ENCODE measurements around the gene SLC7A4. TPM values are rescaled to one million over a fixed set of nuclear protein-coding genes. Genes with fewer than 3 reads are reported as not detected.
"Not testable (repeated sequence)": the region's sequence is repeated elsewhere in the genome, so short reads cannot be mapped to it uniquely, and the experiment has no call there.

Gene SLC7A4
- total RNA-seq, 1 experiment from 2014 or later = not detected

DNA sequence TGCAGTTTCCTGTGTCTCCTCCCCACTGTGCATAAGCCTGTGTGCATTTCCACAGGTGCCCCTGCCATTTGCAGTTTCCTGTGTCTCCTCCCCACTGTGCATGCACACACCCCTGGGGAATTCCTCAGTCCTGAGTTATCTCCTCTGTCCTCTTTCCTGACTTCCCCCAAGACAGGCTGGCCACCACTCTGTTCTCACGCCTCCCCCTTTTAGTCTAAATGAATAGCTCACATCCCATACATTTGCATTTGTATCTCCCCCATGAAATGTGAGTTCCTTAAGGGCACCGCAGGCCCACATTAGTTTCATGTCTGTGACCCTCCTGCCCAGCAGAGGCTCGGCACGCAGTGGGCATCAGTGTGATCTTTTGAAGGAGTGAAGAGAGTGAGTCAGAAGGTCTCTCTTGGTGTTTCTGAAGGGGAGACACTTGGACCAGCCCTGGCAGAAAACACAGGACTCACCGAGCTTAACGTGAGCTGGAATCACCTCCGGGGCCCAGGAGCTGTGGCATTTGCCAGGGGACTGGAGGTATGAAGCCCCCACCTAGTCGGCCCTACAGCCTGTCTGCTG lies 19.6 kb upstream of the SLC7A4 start:
- H3K9me3 ChIP-seq (ENCODE audit: control insufficient read depth in 1 of 2, insufficient read depth in 1 of 2, low read depth in 1 of 2, low read length in 2 of 2) = no peaks in the 10 kb centered on the region
- no peak overlapping the region for H2AFZ ChIP-seq (ENCODE audit: low read depth, low read length, poor library complexity, severe bottlenecking)
- CTCF ChIA-PET = no interaction called here
- no peak for DNase-seq (ENCODE audit: low read depth, low spot score)
- no peak overlapping the region for H3K4me2 ChIP-seq (ENCODE audit: low read length)
- RAD21 ChIA-PET (ENCODE audit: low non-redundant PET in 1 of 2, low total read pairs in 2 of 2, uncharacterized antibody in 2 of 2, unreplicated experiment in 2 of 2) = no interaction called here
- no peak overlapping the region for H3K4me3 ChIP-seq (replicated peaks in 1 of 2; ENCODE audit: low read depth in 1 of 2, low read length in 2 of 2)
- no peaks in the 10 kb centered on the region for H3K4me1 ChIP-seq (ENCODE audit: control insufficient read depth in 1 of 2, insufficient read depth in 2 of 2, low read length in 2 of 2)
- peaks cover 3% of the 10 kb centered on the region; the same call in 1 of the 2 replicates for H3K27me3 ChIP-seq (ENCODE audit: insufficient read depth, low read length)
- intact Hi-C loops (cut with micrococcal nuclease) = no loop called here
- H3K27ac ChIP-seq (ENCODE audit: low read depth, low read length) = no peak overlapping the region
- H4K20me1 ChIP-seq (ENCODE audit: insufficient read depth) = no peaks in the 10 kb centered on the region
- no peaks in the 10 kb centered on the region for H3K36me3 ChIP-seq (ENCODE audit: control insufficient read depth in 1 of 2, insufficient read depth in 2 of 2, low read length in 2 of 2)
- no peak for TF ChIP-seq RAD21 (IDR thresholded peaks at IDR 0.05; ENCODE audit: low read depth)
- TF ChIP-seq JUND (IDR thresholded peaks at IDR 0.05) = no peak
- TF ChIP-seq POLR2AphosphoS5 (IDR thresholded peaks at IDR 0.05; ENCODE audit: low read depth, low read length) = no peak
- no peak for TF ChIP-seq ZFX (IDR thresholded peaks at IDR 0.05)
- BruUV-seq (replicated peaks) = no TSS peak
- no peak overlapping the region for H3K9ac ChIP-seq (ENCODE audit: low read length)
- no peaks in the 10 kb centered on the region for H3K79me2 ChIP-seq (ENCODE audit: insufficient read depth, low read length)
- POLR2A ChIA-PET = no interaction called here
- no peak for ATAC-seq
- H3K9me2 ChIP-seq (ENCODE audit: insufficient read depth) = no peaks in the 10 kb centered on the region

DNA sequence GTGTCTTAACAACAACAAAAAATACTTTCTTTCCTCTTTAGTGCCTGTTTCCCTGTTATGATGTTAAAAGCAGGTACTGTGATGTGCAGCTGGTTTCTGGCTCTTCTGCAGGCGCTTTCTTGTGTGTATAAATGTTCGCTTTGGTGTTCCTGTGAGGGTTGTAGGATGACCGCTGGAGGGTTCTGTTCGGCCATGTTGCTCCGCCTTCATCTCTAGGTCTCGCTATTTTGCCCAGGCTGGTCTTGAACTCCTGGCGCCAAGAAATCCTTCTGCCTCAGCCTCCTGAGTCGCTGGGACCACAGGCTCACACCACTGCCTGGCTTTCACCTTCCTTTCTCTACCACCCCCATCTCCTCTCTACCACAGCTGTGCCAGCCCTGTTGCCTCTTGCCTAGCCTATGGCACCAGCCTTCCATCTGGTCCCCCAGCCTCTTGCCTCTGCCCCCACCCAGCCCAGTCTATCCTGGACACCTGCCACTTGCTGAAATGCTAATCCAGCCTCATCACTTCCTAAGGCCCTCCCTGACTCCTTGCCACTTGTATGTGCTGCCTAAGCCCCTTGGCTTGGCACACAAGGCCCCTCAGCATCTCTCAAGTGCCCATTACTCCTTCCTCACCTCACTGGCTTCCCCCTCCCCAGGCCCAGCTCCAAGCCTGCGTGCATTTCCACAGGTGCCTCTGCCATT lies 18.9 kb upstream of the SLC7A4 start:
- ChIA-PET CTCF (no interaction called here), POLR2A (no interaction called here)

DNA sequence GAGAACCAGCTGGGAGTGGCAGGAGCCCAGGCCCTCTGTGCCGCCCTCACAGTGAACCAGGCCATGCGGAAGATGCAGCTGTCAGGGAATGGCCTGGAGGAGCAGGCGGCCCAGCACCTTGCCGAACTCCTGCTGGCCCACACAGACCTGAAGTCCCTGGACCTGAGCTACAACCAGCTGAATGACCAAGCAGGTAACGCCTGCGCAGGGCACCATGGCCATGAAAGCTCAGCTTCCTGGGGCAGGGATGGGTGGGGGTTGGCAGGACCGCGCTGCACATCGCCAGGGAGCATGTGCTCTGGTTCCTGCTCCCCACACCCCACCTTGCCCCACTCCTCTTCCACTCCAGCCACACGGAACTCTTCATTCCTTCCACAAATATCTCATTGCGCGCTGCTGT lies 16.6 kb upstream of the SLC7A4 start:
- H3K9ac ChIP-seq (ENCODE audit: low read length); POLR2A ChIA-PET; H3K27ac ChIP-seq (ENCODE audit: low read depth, low read length); H3K4me2 ChIP-seq (ENCODE audit: low read length); H3K4me3 ChIP-seq (replicated peaks in 1 of 2; ENCODE audit: low read depth in 1 of 2, low read length in 2 of 2); RAD21 ChIA-PET (ENCODE audit: low non-redundant PET in 1 of 2, low total read pairs in 2 of 2, uncharacterized antibody in 2 of 2, unreplicated experiment in 2 of 2); H3K9me2 ChIP-seq (ENCODE audit: insufficient read depth); H3K9me3 ChIP-seq (ENCODE audit: control insufficient read depth in 1 of 2, insufficient read depth in 1 of 2, low read depth in 1 of 2, low read length in 2 of 2); intact Hi-C loops (cut with micrococcal nuclease); H3K79me2 ChIP-seq (ENCODE audit: insufficient read depth, low read length); H2AFZ ChIP-seq (ENCODE audit: low read depth, low read length, poor library complexity, severe bottlenecking); H3K27me3 ChIP-seq (ENCODE audit: insufficient read depth, low read length); ATAC-seq; H4K20me1 ChIP-seq (ENCODE audit: insufficient read depth); H3K36me3 ChIP-seq (ENCODE audit: control insufficient read depth in 1 of 2, insufficient read depth in 2 of 2, low read length in 2 of 2); BruUV-seq (replicated peaks); CTCF ChIA-PET; DNase-seq (ENCODE audit: low read depth, low spot score): not testable (repeated sequence)
- peaks cover 0 to 13% of the 10 kb centered on the region in 2 experiments; a peak in 2 of 4 replicates for H3K4me1 ChIP-seq (ENCODE audit: control insufficient read depth in 1 of 2, insufficient read depth in 2 of 2, low read length in 2 of 2)

More for the DNA sequence above, 18.9 kb upstream of the SLC7A4 start:
- no peak for ATAC-seq
- Histone ChIP-seq H3K9ac (ENCODE audit: low read length) (no peak overlapping the region), H3K27ac (ENCODE audit: low read depth, low read length) (no peak overlapping the region), H3K4me1 (ENCODE audit: control insufficient read depth in 1 of 2, insufficient read depth in 2 of 2, low read length in 2 of 2) (no peaks in the 10 kb centered on the region), H3K4me3 (replicated peaks in 1 of 2; ENCODE audit: low read depth in 1 of 2, low read length in 2 of 2) (no peak overlapping the region), H3K4me2 (ENCODE audit: low read length) (no peak overlapping the region), H3K9me2 (ENCODE audit: insufficient read depth) (no peaks in the 10 kb centered on the region), H3K27me3 (ENCODE audit: insufficient read depth, low read length) (no peaks in the 10 kb centered on the region), H3K79me2 (ENCODE audit: insufficient read depth, low read length) (no peaks in the 10 kb centered on the region), H4K20me1 (ENCODE audit: insufficient read depth) (no peaks in the 10 kb centered on the region), H3K36me3 (ENCODE audit: control insufficient read depth in 1 of 2, insufficient read depth in 2 of 2, low read length in 2 of 2) (no peaks in the 10 kb centered on the region), H3K9me3 (ENCODE audit: control insufficient read depth in 1 of 2, insufficient read depth in 1 of 2, low read depth in 1 of 2, low read length in 2 of 2) (no peaks in the 10 kb centered on the region), H2AFZ (ENCODE audit: low read depth, low read length, poor library complexity, severe bottlenecking) (no peak overlapping the region)
- BruUV-seq (replicated peaks) = no TSS peak
- intact Hi-C loops (cut with micrococcal nuclease) = no loop called here
- DNase-seq (ENCODE audit: low read depth, low spot score) = no peak
- RAD21 ChIA-PET (ENCODE audit: low non-redundant PET in 1 of 2, low total read pairs in 2 of 2, uncharacterized antibody in 2 of 2, unreplicated experiment in 2 of 2) = no interaction called here
- TF ChIP-seq ZNF274 (IDR thresholded peaks at IDR 0.05; ENCODE audit: low read depth, low read length) (no peak), FOSL1 (IDR thresholded peaks at IDR 0.05; ENCODE audit: low read depth) (no peak), SRF (IDR thresholded peaks at IDR 0.05; ENCODE audit: low read depth) (no peak), ZFX (IDR thresholded peaks at IDR 0.05) (no peak), SIN3A (IDR thresholded peaks at IDR 0.05; ENCODE audit: low read depth) (no peak)
- TF ChIP-seq, protein P1, sequence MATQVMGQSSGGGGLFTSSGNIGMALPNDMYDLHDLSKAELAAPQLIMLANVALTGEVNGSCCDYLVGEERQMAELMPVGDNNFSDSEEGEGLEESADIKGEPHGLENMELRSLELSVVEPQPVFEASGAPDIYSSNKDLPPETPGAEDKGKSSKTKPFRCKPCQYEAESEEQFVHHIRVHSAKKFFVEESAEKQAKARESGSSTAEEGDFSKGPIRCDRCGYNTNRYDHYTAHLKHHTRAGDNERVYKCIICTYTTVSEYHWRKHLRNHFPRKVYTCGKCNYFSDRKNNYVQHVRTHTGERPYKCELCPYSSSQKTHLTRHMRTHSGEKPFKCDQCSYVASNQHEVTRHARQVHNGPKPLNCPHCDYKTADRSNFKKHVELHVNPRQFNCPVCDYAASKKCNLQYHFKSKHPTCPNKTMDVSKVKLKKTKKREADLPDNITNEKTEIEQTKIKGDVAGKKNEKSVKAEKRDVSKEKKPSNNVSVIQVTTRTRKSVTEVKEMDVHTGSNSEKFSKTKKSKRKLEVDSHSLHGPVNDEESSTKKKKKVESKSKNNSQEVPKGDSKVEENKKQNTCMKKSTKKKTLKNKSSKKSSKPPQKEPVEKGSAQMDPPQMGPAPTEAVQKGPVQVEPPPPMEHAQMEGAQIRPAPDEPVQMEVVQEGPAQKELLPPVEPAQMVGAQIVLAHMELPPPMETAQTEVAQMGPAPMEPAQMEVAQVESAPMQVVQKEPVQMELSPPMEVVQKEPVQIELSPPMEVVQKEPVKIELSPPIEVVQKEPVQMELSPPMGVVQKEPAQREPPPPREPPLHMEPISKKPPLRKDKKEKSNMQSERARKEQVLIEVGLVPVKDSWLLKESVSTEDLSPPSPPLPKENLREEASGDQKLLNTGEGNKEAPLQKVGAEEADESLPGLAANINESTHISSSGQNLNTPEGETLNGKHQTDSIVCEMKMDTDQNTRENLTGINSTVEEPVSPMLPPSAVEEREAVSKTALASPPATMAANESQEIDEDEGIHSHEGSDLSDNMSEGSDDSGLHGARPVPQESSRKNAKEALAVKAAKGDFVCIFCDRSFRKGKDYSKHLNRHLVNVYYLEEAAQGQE (IDR thresholded peaks at IDR 0.05; ENCODE audit: low read depth) = no peak
